Ovary (tissue), 10 donors: ENCODE data around the gene YWHAQ. TPM values are rescaled to one million over a fixed set of nuclear protein-coding genes. Genes with fewer than 3 reads are reported as not detected.
A peak's percentile ranks its signal among the peaks of the same experiment; 100 is the strongest.

Experiments
- DNase-seq, 5 donors: peaks; one replicate each; pipeline ENCODE4 v3.0.0-alpha.2; 2019 to 2020
- H3K27ac ChIP-seq, 2 donors: fragments of 200-600 bp; one replicate each; pipeline versions ENCODE4 v1.5.1 to v1.8.0; 2019 to 2022
- H3K27me3 ChIP-seq: fragments of 200-600 bp; one replicate; pipeline ENCODE4 v1.8.0; 2022
- H3K36me3 ChIP-seq: fragments of 200-600 bp; sonication (generic); one replicate; pipeline ENCODE4 v1.5.1; 2019
- H3K4me1 ChIP-seq: one replicate; pipeline ENCODE4 v1.8.1; 2013; ENCODE audit warnings: mild to moderate bottlenecking, moderate library complexity; ENCODE audit not compliant: insufficient read depth
- H3K4me3 ChIP-seq: fragments of 200-600 bp; sonication (generic); one replicate; pipeline ENCODE4 v1.5.1; 2017
- H3K9me3 ChIP-seq, 2 donors: fragments of 200-600 bp in 1 of 2; sonication (generic) in 1 of 2; one replicate each; pipeline versions ENCODE4 v1.5.1 to v1.8.1; 2013 to 2019; ENCODE audit warnings: mild to moderate bottlenecking in 1 of 2, moderate library complexity in 1 of 2
- CTCF ChIP-seq, 3 donors: fragments of 450-650 bp in 2 of 3; fragments of 200-600 bp in 1 of 3; IDR thresholded peaks; one replicate each; pipeline versions ENCODE4 v1.5.1 to v1.8.0; 2016 to 2022; ENCODE audit warnings: antibody characterized with exemption in 3 of 3, mild to moderate bottlenecking in 1 of 3
- EP300 ChIP-seq: sonication (generic); formaldehyde crosslinking; IDR thresholded peaks from one replicate; pipeline ENCODE4 v1.6.1; 2017; ENCODE audit warnings: antibody characterized with exemption
- POLR2A ChIP-seq: fragments of 450-650 bp; IDR thresholded peaks from one replicate; pipeline ENCODE4 v1.6.1; 2017; ENCODE audit warnings: antibody characterized with exemption, mild to moderate bottlenecking, moderate library complexity
- WGBS, 3 donors: extraction: QIAGEN DNeasy Blood & Tissue Kit in 1 of 3; methylation state at CpG; one replicate each; pipeline versions ENCODE4 v1.1.5 to v1.1.7; 2013 to 2017; 5-methylcytosine and 5-hydroxymethylcytosine counted together
- intact Hi-C, 4 donors: fragments of 100-400 bp; cut with DNase I; formaldehyde crosslinking; loops; one replicate each; pipeline versions ENCODE4 v1.11.0 to v1.15.1; 2022 to 2023
- long read RNA-seq, 3 donors: library from polyadenylated mRNA in 2 of 3; unstranded in 2 of 3; transcript quantifications; one replicate each; pipeline ENCODE4 v2.0.0 and lab custom pipeline, GENCODE V29; 2021 to 2026
- polyA plus RNA-seq, 2 donors: library from polyadenylated mRNA; stranded (reverse); fragments of 200-250 nt in 1 of 2; fragments of 350-450 nt in 1 of 2; fragmentation: Illumina TruSeq in 1 of 2; extraction: RNeasy Lipid Tissue Mini Kit (QIAGEN cat#74804) in 1 of 2; gene quantifications; one replicate each; pipeline ENCODE4 v1.2.3, GENCODE V29; 2013 to 2014
- total RNA-seq, 7 donors: library from RNA; depleted of rRNA in 2 of 7; stranded (reverse); fragments of >200 nt in 2 of 7; fragmentation: NEBNext Ultra II Directional in 3 of 7; extraction: Animal tissue kit (Norgen Biotek cat#: 25700) in 3 of 7; gene quantifications; one replicate each; pipeline versions ENCODE4 v1.1.0 to v1.2.4, GENCODE V29; 2016 to 2023
- donor health status: DM: no; HTN: no; CAD: no; lungs with moderate emphysema.
- donor health status: DM: no; HTN: no; CAD: no.
- donor health status: Bipolar disorder and iron deficiency.
- donor health status: DM: yes; HTN: yes; CAD: no.
- donor health status: DM: no; HTN: no; CAD: no.
- donor health status: DM: yes; HTN: yes; CAD: no.

Gene YWHAQ
- total RNA-seq (100 to 1,000 TPM; 156 to 294 (median 241) TPM), polyA plus RNA-seq (100 to 1,000 TPM; 204 to 386 TPM)
- long read RNA-seq, donor 1, transcript YWHAQ-201 (6 exons, 2,208 nt), result major isoform, 1,443 of 1,744 reads
- long read RNA-seq, donor 1, transcript YWHAQ-202 (5 exons, 2,216 nt), result minor isoform, 251 of 1,744 reads
- long read RNA-seq, donor 1, partial matches to known transcripts, result 32 of 1,744 reads
- long read RNA-seq, donor 1, other reads (novel, unspliced or antisense), result 18 of 1,744 reads
- long read RNA-seq, donor 2, transcript YWHAQ-201 (6 exons, 2,208 nt), result major isoform, 103 of 150 reads
- long read RNA-seq, donor 2, transcript YWHAQ-202 (5 exons, 2,216 nt), result minor isoform, 42 of 150 reads
- long read RNA-seq, donor 2, partial matches to known transcripts, result 5 of 150 reads
- long read RNA-seq, donor 2, other reads (novel, unspliced or antisense), result 0 of 150 reads
- long read RNA-seq, donor 3, transcript YWHAQ-201 (6 exons, 2,208 nt), result major isoform, 341 of 453 reads
- long read RNA-seq, donor 3, transcript YWHAQ-202 (5 exons, 2,216 nt), result minor isoform, 95 of 453 reads
- long read RNA-seq, donor 3, partial matches to known transcripts, result 9 of 453 reads
- long read RNA-seq, donor 3, other reads (novel, unspliced or antisense), result 8 of 453 reads

GRCh38 chr2:9630736-9631552 is at the start of gene YWHAQ:
Gene YWHAQ (minus strand): TSS chr2:9630997. CDS start chr2:9630452, 545 bp downstream.
- Histone ChIP-seq H3K27me3 (no peaks in the 10 kb centered on the region), H3K4me3 (peak within 1 kb of the TSS; percentile 92), H3K9me3 (no peaks in the 10 kb centered on the region), H3K4me1 (peaks cover 10% of the 10 kb centered on the region), H3K36me3 (no peaks in the 10 kb centered on the region), H3K27ac (peak within 1 kb of the TSS; percentile 94 to 97)
- intact Hi-C loops, result loop anchor here in 2 of 4 donors (2.0 kb wide), 2 partner anchors 76 to 156 kb away; partner anchors contain the start of genes ADAM17 (in 1 of the 2) and IAH1 (in 1 of the 2)
- peak; percentile 99 to 100 (median 99) for DNase-seq
- TF ChIP-seq POLR2A (peak; percentile 94), EP300 (peak; percentile 70), CTCF (IDR thresholded peaks at IDR 0.05) (no peak)
- 0% methylated on average over 59 to 84 of the region's 84 CpGs for WGBS, 3 donors

GRCh38 chr2:9680082-9680481 is 49.3 kb upstream of the YWHAQ start:
- H3K9me3 ChIP-seq, result no peaks in the 10 kb centered on the region
- H3K4me1 ChIP-seq, result no peaks in the 10 kb centered on the region
- TF ChIP-seq EP300, result no peak
- no peak for TF ChIP-seq CTCF (IDR thresholded peaks at IDR 0.05)
- TF ChIP-seq POLR2A, result no peak
- no peaks in the 10 kb centered on the region for H3K36me3 ChIP-seq
- H3K27me3 ChIP-seq, result no peaks in the 10 kb centered on the region
- no peak overlapping the region for H3K27ac ChIP-seq
- no peak overlapping the region for H3K4me3 ChIP-seq
- intact Hi-C loops, result no loop called here
- DNase-seq, result no peak
- 97 to 99% (median 98%) methylated on average over 2 of the region's 2 CpGs for WGBS, 3 donors

GRCh38 chr2:9679218-9679617 is 48.4 kb upstream of the YWHAQ start:
- Histone ChIP-seq H3K36me3 (no peaks in the 10 kb centered on the region), H3K4me3 (no peak overlapping the region), H3K9me3 (no peaks in the 10 kb centered on the region), H3K27ac (no peak overlapping the region), H3K4me1 (no peaks in the 10 kb centered on the region), H3K27me3 (no peaks in the 10 kb centered on the region)
- WGBS, 3 donors, result 89 to 94% (median 93%) methylated on average over 2 of the region's 2 CpGs
- TF ChIP-seq CTCF (IDR thresholded peaks at IDR 0.05) (no peak), POLR2A (no peak), EP300 (no peak)
- no peak for DNase-seq
- intact Hi-C loops, result no loop called here

- Histone ChIP-seq H3K27me3 (no peaks in the 10 kb centered on the region), H3K9me3 (no peaks in the 10 kb centered on the region), H3K36me3 (no peaks in the 10 kb centered on the region), H3K27ac (no peak overlapping the region), H3K4me1 (no peaks in the 10 kb centered on the region), H3K4me3 (no peak overlapping the region)
- 84 to 89% (median 86%) methylated on average over 10 of the region's 10 CpGs for WGBS, 3 donors
- DNase-seq, result no peak
- intact Hi-C loops, result no loop called here
- TF ChIP-seq EP300, result no peak
- TF ChIP-seq CTCF (IDR thresholded peaks at IDR 0.05), result no peak
- no peak for TF ChIP-seq POLR2A
Observed at GRCh38 chr2:9678544-9678943, 47.7 kb upstream of the YWHAQ start.
